OCI-LY3 (cell line): Measurements from ENCODE around the gene THY1.

ENCODE experiments used
- CTCF ChIP-seq: fragments of 200-600, 300-600 bp; sonication (generic); IDR thresholded peaks from 2 replicates; pipeline ENCODE4 v1.5.1; 2014; ENCODE audit warnings: antibody characterized with exemption, low read length, low read depth
- EZH2phosphoT487 ChIP-seq: fragments of 200-600 bp; shearing (Covaris generic); IDR thresholded peaks from 2 replicates; pipeline ENCODE4 v1.6.1; 2018; ENCODE audit warnings: antibody characterized with exemption, mixed run types, low read depth

DNA sequence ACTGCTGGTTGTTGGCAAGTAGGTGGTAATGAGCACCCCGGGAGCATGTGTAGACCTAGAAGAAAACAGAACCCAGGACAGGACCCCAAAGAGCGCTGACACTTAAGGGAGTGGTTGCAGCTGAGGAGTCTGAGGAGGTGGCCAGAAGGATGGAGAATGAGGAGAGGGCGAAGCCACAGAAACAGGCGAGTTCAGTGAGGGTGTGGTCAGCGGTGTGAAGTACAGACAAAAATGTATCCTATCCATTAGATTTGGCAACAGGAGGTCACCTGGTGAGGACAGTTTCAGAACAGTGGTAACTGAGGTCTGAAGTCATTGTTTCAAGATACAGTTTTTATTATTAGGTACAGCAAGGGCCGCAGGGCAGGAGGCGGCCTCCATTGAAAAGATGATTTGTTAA, 8.6 kb upstream of the THY1 start:
- TF ChIP-seq CTCF: no peak
- TF ChIP-seq EZH2phosphoT487: no peak
